SH-SY5Y (cell line): ENCODE results near the gene TIMM10B.

Experiments used
- GATA2 ChIP-seq: IDR thresholded peaks from 2 replicates; pipeline ENCODE4 v1.6.1; 2011; ENCODE audit warnings: mild to moderate bottlenecking, low read depth, low read length
- GATA3 ChIP-seq: IDR thresholded peaks from 2 replicates; pipeline ENCODE4 v1.6.1; 2011; ENCODE audit warnings: low read depth, mild to moderate bottlenecking, low read length, moderate library complexity

DNA sequence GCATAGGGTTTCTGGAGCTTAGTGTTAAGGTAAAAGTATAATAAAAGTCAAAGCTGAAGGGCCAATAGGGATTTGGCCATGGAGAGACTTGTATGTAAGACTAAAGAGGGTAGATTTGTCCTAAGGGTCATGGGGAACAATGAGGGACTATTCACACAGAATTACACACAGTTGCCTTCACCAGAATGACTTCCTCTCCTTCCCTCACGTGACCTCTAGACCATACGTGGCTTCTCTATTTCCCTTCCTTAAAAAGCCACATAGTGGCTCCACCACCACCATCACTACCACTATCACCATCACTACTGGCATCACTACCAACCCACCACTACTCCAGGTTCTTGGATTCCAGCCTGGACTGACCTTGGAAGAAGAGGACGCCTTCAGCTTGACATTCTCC, 43.3 kb upstream of the TIMM10B start:
- TF ChIP-seq GATA2 (no peak), GATA3 (no peak)
